ENCODE measurements around the gene TREH. TPM values are rescaled to one million over a fixed set of nuclear protein-coding genes. Genes with fewer than 3 reads are reported as not detected.

The TREH gene
- total RNA-seq, 2 experiments from 2014 or later: not detected

GRCh38 chr11:118625976-118626375, 53.5 kb downstream of the TREH start:
- H3K27ac Mint-ChIP-seq: no peak overlapping the region
- no peaks in the 10 kb centered on the region for H3K36me3 Mint-ChIP-seq (ENCODE audit: low read depth)
- H3K4me3 Mint-ChIP-seq: no peak overlapping the region
- ChIA-PET POLR2A (no interaction called here), CTCF (interaction anchor here (0.9 kb wide), 2 partner anchors 64 to 454 kb away, joined by 3 read pairs; no protein-coding TSS in a partner anchor)
- no peak for DNase-seq
- no peaks in the 10 kb centered on the region for H3K9me3 Mint-ChIP-seq
- peaks cover 1% of the 10 kb centered on the region for H3K4me1 Mint-ChIP-seq
- peaks cover 9% of the 10 kb centered on the region for H3K27me3 Mint-ChIP-seq

GRCh38 chr11:118625036-118625690, 54.3 kb downstream of the TREH start:
- DNase-seq: no peak
- Mint-ChIP-seq H3K9me3 (no peaks in the 10 kb centered on the region), H3K4me1 (peaks cover 7% of the 10 kb centered on the region), H3K27ac (no peak overlapping the region), H3K36me3 (ENCODE audit: low read depth) (no peaks in the 10 kb centered on the region), H3K27me3 (peaks cover 14% of the 10 kb centered on the region), H3K4me3 (no peak overlapping the region)
- ChIA-PET CTCF (interaction anchor here (0.9 kb wide), 2 partner anchors 64 to 453 kb away, joined by 3 read pairs; no protein-coding TSS in a partner anchor), POLR2A (interaction anchor here (0.9 kb wide), 1 partner anchor 15 kb away, joined by 3 read pairs; no protein-coding TSS in a partner anchor)

- DNase-seq: no peak
- ChIA-PET CTCF (interaction anchor here (0.5 to 1.7 kb wide), 3 partner anchors 11 to 82 kb away, joined by 3 to 8 read pairs (median 4); no protein-coding TSS in a partner anchor), POLR2A (interaction anchor here (0.6 kb wide), 1 partner anchor 13 kb away, joined by 3 read pairs; no protein-coding TSS in a partner anchor)
- H3K4me3 Mint-ChIP-seq: no peak overlapping the region
- no peaks in the 10 kb centered on the region for H3K36me3 Mint-ChIP-seq (ENCODE audit: low read depth)
- no peak overlapping the region for H3K27ac Mint-ChIP-seq
- H3K4me1 Mint-ChIP-seq: peaks cover 10% of the 10 kb centered on the region
- no peaks in the 10 kb centered on the region for H3K9me3 Mint-ChIP-seq
- peaks cover 19% of the 10 kb centered on the region for H3K27me3 Mint-ChIP-seq
These were observed 56.2 kb downstream of the TREH start for GRCh38 chr11:118623269-118623655.

DNA sequence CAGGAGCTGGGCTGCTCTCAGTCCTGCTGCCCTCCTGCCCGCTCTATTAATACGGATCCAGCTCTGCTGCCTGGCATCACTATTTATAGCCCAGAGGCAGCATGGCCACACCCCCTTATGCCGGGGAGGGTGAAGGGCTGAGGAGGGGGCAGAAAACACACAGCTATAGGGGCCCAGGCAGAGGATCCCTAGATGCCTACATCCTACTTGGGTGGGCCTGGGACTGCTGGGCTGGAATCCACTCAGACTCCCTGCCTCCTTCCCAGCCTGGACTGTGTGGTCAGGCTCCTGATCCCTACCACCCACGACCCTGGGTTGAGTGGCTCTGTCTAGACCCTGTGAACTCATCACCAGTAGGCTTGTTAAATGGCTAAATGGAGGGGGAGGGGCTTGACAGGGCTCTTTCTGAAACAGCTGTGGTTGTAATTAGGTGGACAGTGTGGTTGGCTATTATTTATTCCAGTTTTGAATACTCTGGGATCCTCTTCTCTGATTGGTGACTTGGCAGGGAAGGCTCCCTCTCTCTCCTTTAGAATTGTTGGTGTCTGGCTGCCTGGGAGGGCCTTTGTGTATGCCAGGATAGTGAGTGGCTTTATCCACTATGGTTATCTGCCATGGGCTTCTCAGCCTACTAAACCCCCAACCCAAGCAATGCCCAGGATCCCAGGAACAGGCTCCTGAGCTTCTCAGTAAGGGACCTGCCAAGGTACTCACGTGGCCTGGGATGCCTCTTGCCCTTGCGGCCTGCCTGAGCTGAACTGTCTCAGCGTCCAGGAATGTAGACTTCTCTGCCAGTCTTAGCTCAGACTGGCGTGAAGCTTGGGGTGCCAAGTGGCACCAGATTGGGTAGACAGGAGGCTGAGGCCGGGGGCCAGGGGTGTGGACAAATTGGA, 56.8 kb downstream of the TREH start:
- ChIA-PET CTCF (interaction anchor here (0.5 to 1.7 kb wide), 5 partner anchors 10 to 83 kb away, joined by 3 to 8 read pairs (median 4); no protein-coding TSS in a partner anchor), POLR2A (interaction anchor here (0.6 kb wide), 1 partner anchor 12 kb away, joined by 3 read pairs; no protein-coding TSS in a partner anchor)
- DNase-seq: no peak
- no peak overlapping the region for H3K4me3 Mint-ChIP-seq
- H3K27ac Mint-ChIP-seq: no peak overlapping the region
- H3K27me3 Mint-ChIP-seq: peaks cover 19% of the 10 kb centered on the region
- no peaks in the 10 kb centered on the region for H3K9me3 Mint-ChIP-seq
- H3K36me3 Mint-ChIP-seq (ENCODE audit: low read depth): no peaks in the 10 kb centered on the region
- peaks cover 10% of the 10 kb centered on the region for H3K4me1 Mint-ChIP-seq

- no peak overlapping the region for H3K4me3 Mint-ChIP-seq
- POLR2A ChIA-PET: no interaction called here
These were observed 57.6 kb downstream of the TREH start for GRCh38 chr11:118621784-118622375.

DNA sequence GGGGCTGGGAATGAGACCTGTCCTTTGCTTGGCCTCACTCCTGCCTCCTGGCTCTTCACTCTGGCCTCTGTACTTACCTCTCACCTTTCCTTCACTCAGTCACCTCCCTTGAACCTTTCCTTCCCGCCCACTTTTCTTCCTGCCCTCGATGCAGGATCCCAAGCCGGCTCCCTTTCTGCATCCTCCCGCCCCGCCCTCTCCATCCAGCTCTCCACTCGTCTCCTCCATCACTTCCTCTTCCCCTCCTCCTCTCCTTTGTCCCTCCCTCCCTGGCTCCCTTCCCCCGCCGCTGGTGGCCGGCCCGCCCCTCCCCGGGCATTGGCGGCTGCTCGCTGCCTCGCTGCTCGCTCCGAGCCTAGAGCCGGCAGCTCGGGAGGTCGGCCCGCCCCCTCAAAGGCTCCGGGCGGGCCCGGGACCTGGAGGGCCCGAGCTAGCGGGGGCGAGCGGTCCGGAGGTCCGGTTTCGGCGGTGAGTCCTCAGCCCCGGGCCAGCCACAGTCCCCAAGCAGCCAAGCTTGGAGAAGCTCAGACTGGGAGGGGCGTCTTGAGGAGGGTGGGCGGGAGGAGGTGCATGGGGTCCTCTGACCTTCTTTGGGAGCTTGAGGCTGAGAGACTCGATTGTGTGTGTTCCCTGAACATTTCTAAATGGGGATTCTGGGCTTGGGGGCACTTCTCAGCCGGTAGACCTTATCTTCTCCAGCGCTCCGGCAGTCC, 58.2 kb downstream of the TREH start:
- ChIA-PET CTCF (interaction anchor here (0.7 to 1.3 kb wide), 3 partner anchors 9 to 39 kb away, joined by 3 to 4 read pairs (median 3); no protein-coding TSS in a partner anchor), POLR2A (no interaction called here)
- Mint-ChIP-seq H3K9me3 (no peaks in the 10 kb centered on the region), H3K36me3 (ENCODE audit: low read depth) (no peaks in the 10 kb centered on the region), H3K27me3 (peaks cover 19% of the 10 kb centered on the region), H3K27ac (no peak overlapping the region), H3K4me3 (peak overlapping the region; percentile 32), H3K4me1 (peaks cover 10% of the 10 kb centered on the region)
- DNase-seq: peak; percentile 29

More at GRCh38 chr11:118621784-118622375, 57.6 kb downstream of the TREH start:
- CTCF ChIA-PET: interaction anchor here (1.2 to 1.3 kb wide), 2 partner anchors 10 to 38 kb away, joined by 3 to 4 read pairs; no protein-coding TSS in a partner anchor
- Mint-ChIP-seq H3K9me3 (no peaks in the 10 kb centered on the region), H3K36me3 (ENCODE audit: low read depth) (no peaks in the 10 kb centered on the region), H3K27me3 (peaks cover 19% of the 10 kb centered on the region), H3K4me1 (peaks cover 10% of the 10 kb centered on the region), H3K27ac (no peak overlapping the region)
- no peak for DNase-seq

DNA sequence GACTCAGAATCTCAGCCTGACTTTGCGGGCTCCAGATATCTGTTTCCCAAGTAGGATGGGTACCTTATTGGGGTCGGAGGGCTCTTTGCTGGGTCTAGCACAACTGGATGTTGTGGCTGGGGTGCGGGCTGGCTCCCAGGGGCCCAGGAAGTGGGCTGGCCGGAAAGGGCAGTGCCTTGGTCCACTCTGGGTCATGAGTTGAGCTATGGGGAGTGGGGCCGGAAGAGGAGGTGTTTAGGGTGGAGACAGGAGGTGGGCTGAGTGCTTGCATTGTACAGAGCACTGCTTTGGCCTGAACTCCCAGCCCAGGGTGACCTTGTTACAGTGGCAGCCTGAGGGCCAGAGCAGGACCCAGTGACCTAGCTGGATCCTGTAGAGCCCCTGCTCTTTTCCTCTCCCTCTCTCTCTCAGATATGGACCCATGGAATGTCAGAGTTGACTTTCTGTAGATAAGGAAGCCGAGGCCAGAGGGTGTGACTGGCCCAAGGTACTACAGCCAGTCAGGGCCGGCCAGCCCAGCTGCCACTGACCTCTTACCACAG, 58.9 kb downstream of the TREH start:
- H3K27ac Mint-ChIP-seq: no peak overlapping the region
- H3K27me3 Mint-ChIP-seq: peaks cover 19% of the 10 kb centered on the region
- H3K9me3 Mint-ChIP-seq: no peaks in the 10 kb centered on the region
- H3K4me3 Mint-ChIP-seq: no peak overlapping the region
- H3K36me3 Mint-ChIP-seq (ENCODE audit: low read depth): no peaks in the 10 kb centered on the region
- DNase-seq: no peak
- H3K4me1 Mint-ChIP-seq: peaks cover 10% of the 10 kb centered on the region
- POLR2A ChIA-PET: no interaction called here
- CTCF ChIA-PET: interaction anchor here (0.7 kb wide), 1 partner anchor 9 kb away, joined by 3 read pairs; no protein-coding TSS in a partner anchor

GRCh38 chr11:118619444-118620197, 59.8 kb downstream of the TREH start:
- Mint-ChIP-seq H3K9me3 (no peaks in the 10 kb centered on the region), H3K4me3 (no peak overlapping the region)
- CTCF ChIA-PET: interaction anchor here (0.8 to 0.9 kb wide), 2 partner anchors 16 to 40 kb away, joined by 3 to 4 read pairs; no protein-coding TSS in a partner anchor

GRCh38 chr11:118618991-118619375, 60.5 kb downstream of the TREH start:
- H3K36me3 Mint-ChIP-seq (ENCODE audit: low read depth): no peaks in the 10 kb centered on the region
- CTCF ChIA-PET: interaction anchor here (0.8 to 0.9 kb wide), 2 partner anchors 17 to 40 kb away, joined by 3 to 4 read pairs; no protein-coding TSS in a partner anchor
- POLR2A ChIA-PET: no interaction called here
- H3K27me3 Mint-ChIP-seq: peaks cover 17% of the 10 kb centered on the region
- H3K9me3 Mint-ChIP-seq: no peaks in the 10 kb centered on the region
- no peak overlapping the region for H3K4me3 Mint-ChIP-seq
- peaks cover 10% of the 10 kb centered on the region for H3K4me1 Mint-ChIP-seq
- no peak for DNase-seq
- no peak overlapping the region for H3K27ac Mint-ChIP-seq

More at GRCh38 chr11:118619444-118620197, 59.8 kb downstream of the TREH start:
- POLR2A ChIA-PET: no interaction called here
- peaks cover 19% of the 10 kb centered on the region for H3K27me3 Mint-ChIP-seq
- no peak overlapping the region for H3K27ac Mint-ChIP-seq
- H3K4me1 Mint-ChIP-seq: peaks cover 10% of the 10 kb centered on the region
- no peaks in the 10 kb centered on the region for H3K36me3 Mint-ChIP-seq (ENCODE audit: low read depth)
- DNase-seq: no peak

DNA sequence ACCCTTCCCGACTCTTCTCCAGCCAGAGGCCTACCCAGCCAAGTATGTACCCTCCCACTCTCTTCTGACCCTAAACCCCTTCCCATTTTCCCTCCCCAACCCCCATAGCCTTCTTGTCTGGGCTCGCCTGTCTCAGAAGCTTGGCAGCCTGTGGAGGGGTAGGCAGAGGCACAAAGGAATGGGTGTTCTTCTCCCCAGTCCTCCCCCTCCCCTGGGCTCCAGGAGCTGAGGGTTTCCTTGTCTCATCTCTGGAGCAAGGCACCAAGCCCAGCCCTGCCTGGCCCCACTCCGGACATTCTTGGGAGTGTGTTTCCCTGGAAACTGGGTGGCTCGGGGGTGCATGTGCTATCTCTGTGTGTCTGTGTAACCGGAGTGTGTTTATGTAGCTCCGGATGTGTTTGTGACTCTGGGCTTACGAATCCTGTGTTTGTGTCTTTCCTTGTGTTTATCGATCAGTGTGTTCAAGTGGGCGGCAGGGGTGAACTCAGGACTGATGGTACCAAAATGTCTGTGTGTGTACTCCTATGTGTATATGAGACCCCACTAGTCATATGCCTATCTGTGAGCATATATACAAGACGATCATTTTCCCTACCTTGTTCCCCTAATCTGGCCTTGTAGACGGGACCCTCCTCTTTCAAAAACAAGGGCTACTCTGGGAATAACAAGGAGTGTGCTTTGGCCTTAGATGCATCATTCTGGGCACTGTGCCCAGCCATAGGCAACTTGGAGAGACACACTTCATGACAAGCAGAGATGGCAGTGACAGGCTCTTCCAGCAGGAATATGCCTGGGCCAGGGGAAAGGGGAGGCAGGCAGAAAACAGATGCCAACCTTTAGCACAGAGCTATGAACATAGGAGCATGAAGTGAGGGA, 61.1 kb downstream of the TREH start:
- peaks cover 20% of the 10 kb centered on the region for H3K27me3 Mint-ChIP-seq
- DNase-seq: no peak
- POLR2A ChIA-PET: no interaction called here
- peaks cover 10% of the 10 kb centered on the region for H3K4me1 Mint-ChIP-seq
- no peak overlapping the region for H3K27ac Mint-ChIP-seq
- no peak overlapping the region for H3K4me3 Mint-ChIP-seq
- CTCF ChIA-PET: interaction anchor here (0.9 kb wide), 1 partner anchor 41 kb away, joined by 4 read pairs; no protein-coding TSS in a partner anchor
- H3K36me3 Mint-ChIP-seq (ENCODE audit: low read depth): no peaks in the 10 kb centered on the region
- H3K9me3 Mint-ChIP-seq: no peaks in the 10 kb centered on the region

GRCh38 chr11:118615976-118616371, 63.5 kb downstream of the TREH start:
- H3K27ac Mint-ChIP-seq: no peak overlapping the region
- POLR2A ChIA-PET: no interaction called here
- CTCF ChIA-PET: no interaction called here
- peaks cover 13% of the 10 kb centered on the region for H3K4me1 Mint-ChIP-seq
- H3K27me3 Mint-ChIP-seq: peaks cover 24% of the 10 kb centered on the region
- no peaks in the 10 kb centered on the region for H3K36me3 Mint-ChIP-seq (ENCODE audit: low read depth)
- H3K9me3 Mint-ChIP-seq: no peaks in the 10 kb centered on the region
- no peak for DNase-seq
- no peak overlapping the region for H3K4me3 Mint-ChIP-seq

Data from activated CD4-positive, alpha-beta memory T cell treated with anti-CD3 and anti-CD28 coated beads, Interleukin-2, amount 10 ng/mL, durations not matched to agents 7 days and 5 days (primary cell).